Fibroblast of villous mesenchyme (primary cell): ENCODE results near the gene CEP97. TPM values are rescaled to one million over a fixed set of nuclear protein-coding genes. Genes with fewer than 3 reads are reported as not detected.
"Not testable (repeated sequence)": the region's sequence is repeated elsewhere in the genome, so short reads cannot be mapped to it uniquely, and the experiment has no call there.

Source experiments
- DNase-seq: peaks from one replicate; pipeline ENCODE4 v3.0.0-alpha.2; 2010; ENCODE audit warnings: low read depth
- H3K4me3 ChIP-seq: 2 replicates; pipeline ENCODE4 v1.5.1; 2011; ENCODE audit warnings: low read depth, mild to moderate bottlenecking, low read length
- CTCF ChIP-seq: IDR thresholded peaks from 2 replicates; pipeline ENCODE4 v1.5.1; 2012; ENCODE audit warnings: low read depth, mild to moderate bottlenecking, low read length; ENCODE audit not compliant: insufficient read depth
- total RNA-seq: library from RNA; depleted of rRNA; stranded (reverse); fragments of >200 nt; gene quantifications from 2 replicates; pipeline ENCODE4 v1.2.3, GENCODE V29; 2012

Gene CEP97
- total RNA-seq, 1 donor = 24.6 TPM

DNA sequence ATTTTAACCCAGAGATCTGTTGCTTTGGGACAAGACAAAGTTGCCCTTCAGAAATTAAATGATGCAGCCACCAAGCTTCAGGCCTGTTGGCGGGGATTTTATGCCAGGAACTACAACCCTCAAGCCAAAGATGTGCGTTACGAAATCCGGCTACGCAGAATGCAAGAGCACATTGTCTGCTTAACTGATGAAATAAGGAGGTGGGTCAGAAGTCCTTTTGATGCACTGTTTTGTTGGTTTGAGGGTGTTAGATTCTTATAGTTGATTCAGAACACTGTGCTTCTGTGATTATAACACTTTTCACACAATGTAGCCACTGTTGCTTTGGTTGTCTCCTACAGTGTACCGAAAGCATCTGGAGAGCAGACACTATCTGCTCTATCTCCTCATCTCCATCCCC is 33.8 kb downstream of the CEP97 start:
- TF ChIP-seq CTCF = no peak
- no peak for DNase-seq
- H3K4me3 ChIP-seq = no peak overlapping the region

DNA sequence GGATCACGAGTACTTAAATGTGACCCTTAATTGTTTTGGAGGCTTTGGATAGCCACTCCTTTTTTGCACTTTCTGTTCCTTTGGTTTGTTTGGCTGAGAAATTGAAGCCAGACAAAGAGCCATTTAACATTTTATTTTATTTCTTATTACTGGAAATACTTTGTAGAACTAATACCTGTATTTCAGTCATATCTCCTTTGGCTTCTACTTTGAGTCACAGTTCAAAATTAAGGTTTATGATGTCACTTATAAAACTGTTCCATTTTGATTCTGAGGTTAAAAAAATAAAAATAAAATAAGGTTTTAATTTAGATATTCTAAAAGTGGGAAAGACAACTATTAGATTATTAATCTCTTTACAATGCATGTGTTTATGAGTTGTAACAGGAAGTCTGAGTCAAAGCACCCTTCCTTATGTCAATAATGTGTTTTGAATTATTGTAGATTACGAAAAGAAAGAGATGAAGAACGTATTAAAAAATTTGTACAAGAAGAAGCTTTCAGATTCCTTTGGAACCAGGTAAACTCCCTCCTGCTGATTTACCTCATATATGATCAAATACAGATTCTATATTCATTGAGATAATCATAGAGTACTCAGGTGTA is 37.7 kb downstream of the CEP97 start:
- no peak overlapping the region for H3K4me3 ChIP-seq
- TF ChIP-seq CTCF = no peak
- no peak for DNase-seq

GRCh38 chr3:101777745-101778281 is 53.4 kb downstream of the CEP97 start:
- DNase-seq, H3K4me3 ChIP-seq: not testable (repeated sequence)

GRCh38 chr3:101778385-101779046 is 54.1 kb downstream of the CEP97 start:
- TF ChIP-seq CTCF = no peak
- peak overlapping the region; percentile 88 for H3K4me3 ChIP-seq
- DNase-seq = no peak

GRCh38 chr3:101779047-101779821 is 54.8 kb downstream of the CEP97 start, which contains the start of gene NXPE3:
Gene NXPE3 (plus strand): TSS chr3:101779211. CDS start chr3:101785597, 6,386 bp downstream.
- TF ChIP-seq CTCF = no peak
- peak within 1 kb of the TSS; percentile 88 for H3K4me3 ChIP-seq
- peak; percentile 76 for DNase-seq

DNA sequence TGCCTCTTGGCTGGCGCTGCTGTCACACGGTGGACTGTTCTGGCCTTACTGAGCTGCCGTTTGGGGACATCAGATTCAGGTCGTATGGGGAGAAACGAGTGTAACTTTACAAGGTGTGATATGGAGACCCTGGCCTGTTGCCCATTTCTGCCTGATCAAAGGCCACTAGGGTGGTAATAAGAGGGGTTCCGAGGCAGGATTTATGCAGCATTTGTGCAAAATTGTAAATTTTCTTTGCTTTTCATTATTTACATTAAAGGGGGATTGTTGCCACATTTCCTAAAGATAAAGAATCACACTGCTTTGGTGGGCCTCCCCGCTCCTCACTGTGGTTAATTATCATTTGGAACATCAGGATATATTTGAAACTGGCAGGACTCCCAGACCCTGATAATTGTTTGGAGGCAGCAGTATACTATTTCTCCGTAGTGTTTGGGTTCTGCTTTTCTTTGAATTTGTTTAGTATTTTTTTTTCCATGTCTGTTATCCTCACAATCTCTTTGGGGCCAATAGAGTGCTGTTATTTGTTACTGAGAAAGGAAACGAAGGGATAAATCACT is 55.5 kb downstream of the CEP97 start:
- TF ChIP-seq CTCF = no peak
- peak; percentile 71 for DNase-seq
- peak overlapping the region; percentile 88 for H3K4me3 ChIP-seq

- no peak for TF ChIP-seq CTCF
- peak; percentile 89 for DNase-seq
- H3K4me3 ChIP-seq = peak overlapping the region; percentile 88
Measured at GRCh38 chr3:101780661-101781060, 56.2 kb downstream of the CEP97 start.
